ENCODE measurements around the gene RTN4.

DNA sequence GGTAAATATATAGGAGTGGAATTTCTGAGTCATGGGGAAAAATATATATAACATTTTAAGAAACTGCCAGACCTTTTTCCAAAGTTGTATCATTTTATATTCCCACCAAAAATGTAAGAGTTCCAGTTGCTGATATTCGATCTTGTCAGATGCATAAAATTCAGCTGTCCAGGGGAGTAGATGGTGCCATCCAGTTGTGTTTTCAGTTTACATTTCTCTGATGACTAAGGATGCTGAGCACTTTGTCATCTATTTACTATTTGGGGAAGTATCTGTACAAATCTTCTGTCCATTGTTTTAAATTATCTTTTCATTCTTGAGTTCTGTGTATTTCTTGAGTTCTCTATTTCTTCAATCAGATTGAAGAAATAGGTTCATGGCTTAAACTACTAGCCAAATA lies 126.1 kb downstream of the RTN4 start:
- TF ChIP-seq, protein P1, sequence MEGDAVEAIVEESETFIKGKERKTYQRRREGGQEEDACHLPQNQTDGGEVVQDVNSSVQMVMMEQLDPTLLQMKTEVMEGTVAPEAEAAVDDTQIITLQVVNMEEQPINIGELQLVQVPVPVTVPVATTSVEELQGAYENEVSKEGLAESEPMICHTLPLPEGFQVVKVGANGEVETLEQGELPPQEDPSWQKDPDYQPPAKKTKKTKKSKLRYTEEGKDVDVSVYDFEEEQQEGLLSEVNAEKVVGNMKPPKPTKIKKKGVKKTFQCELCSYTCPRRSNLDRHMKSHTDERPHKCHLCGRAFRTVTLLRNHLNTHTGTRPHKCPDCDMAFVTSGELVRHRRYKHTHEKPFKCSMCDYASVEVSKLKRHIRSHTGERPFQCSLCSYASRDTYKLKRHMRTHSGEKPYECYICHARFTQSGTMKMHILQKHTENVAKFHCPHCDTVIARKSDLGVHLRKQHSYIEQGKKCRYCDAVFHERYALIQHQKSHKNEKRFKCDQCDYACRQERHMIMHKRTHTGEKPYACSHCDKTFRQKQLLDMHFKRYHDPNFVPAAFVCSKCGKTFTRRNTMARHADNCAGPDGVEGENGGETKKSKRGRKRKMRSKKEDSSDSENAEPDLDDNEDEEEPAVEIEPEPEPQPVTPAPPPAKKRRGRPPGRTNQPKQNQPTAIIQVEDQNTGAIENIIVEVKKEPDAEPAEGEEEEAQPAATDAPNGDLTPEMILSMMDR (IDR thresholded peaks at IDR 0.05 in 4 of 5, conservative IDR thresholded peaks at IDR 0.05 in 1 of 5), result no peak
- TF ChIP-seq POLR2A (IDR thresholded peaks at IDR 0.05), result no peak

Data from gastrocnemius medialis (tissue), 4 donors.